ENCODE results near the gene SNX10.

SNX10 gene

DNA sequence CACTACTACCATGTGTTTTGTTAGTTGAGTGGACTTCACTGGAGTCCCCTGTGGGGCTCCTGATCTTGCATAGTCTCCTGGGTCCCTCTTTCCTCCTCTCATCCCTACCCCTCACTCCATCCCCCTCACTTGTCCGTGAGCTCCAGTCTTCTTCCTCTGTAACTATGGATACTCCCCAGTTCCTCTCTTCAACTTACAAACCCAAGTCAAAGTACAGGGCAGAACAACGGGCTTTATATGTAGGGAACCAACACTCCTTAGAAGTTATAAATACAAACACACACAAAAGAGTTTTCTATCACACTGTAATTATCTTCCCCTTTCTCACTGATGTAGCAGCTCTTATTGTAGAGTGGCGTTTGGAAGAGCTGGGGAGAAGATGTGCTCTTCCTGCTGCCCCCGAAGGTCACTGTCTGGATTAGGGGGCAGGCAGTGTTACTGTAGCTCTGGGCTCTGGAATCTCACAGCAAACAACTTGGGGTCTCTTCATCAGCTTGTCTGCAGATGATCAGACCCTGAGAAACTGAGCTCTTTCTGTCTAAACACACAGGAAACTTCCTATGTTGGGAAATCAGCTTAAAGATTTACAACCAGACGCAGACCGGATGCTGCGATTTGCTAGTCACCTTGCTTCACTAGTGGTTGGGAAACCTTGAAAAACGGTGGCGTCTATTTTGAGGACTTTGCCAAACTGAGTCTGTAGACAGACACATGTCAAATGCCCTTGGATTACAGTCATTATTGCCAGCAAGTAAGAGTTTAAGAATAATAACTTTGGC lies 13.6 kb downstream of the SNX10 start:
- no peak for DNase-seq

DNA sequence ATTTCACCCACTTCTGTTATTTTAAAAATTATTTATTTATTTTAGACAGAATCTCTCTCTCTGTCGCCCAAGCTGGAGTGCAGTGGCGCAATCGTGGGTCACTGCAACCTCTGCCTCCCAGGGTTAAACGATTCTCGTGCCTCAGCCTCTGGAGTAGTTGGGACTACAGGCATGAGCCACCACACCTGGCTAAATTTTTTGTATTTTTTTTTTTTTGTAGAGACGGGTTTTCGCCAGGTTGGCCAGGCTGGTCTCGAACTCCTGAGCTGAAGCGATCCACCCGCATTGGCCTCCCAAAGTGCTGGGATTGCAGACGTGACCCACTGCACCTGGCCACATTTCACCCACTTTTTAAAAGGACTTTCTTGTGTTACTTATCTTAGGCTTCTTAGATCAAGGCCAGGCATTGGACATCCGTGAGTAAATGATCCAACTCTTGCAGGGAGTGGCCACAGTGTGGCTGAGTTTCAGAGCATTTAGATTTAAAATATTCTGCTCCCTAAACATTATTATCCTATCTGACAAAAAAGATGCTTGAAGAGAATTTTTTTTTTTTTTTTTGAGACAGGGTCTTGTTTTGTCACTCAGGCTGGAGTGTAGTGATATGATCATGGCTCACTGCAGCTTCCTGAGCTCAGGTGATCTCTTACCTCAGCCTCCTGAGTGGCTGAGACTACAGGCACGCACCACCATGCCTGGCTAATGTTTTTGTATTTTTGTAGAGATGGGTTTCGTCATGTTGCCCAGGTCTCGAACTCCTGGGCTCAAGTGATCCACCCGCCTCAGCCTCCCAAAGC lies 14.4 kb downstream of the SNX10 start:
- no peak for DNase-seq

DNA sequence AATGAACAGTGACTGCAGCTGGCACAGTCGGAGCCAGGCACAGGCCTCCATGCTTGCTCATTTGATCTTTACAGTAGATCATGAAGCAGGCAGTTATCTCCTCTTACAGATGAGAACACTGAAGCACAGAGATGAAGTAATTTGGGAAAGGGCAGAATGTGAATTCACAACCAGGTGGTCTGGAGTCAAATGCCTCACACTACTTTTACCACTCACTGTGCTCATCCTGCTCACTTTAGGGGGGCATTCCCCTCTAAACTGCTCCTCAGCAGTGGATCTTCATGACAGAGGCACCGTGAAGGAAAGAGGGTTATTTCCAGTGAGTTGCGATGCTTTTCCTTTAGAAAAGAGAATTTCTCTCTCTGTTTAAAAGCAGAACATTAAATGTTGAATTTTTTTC lies 15.1 kb downstream of the SNX10 start:
- DNase-seq, result no peak

DNA sequence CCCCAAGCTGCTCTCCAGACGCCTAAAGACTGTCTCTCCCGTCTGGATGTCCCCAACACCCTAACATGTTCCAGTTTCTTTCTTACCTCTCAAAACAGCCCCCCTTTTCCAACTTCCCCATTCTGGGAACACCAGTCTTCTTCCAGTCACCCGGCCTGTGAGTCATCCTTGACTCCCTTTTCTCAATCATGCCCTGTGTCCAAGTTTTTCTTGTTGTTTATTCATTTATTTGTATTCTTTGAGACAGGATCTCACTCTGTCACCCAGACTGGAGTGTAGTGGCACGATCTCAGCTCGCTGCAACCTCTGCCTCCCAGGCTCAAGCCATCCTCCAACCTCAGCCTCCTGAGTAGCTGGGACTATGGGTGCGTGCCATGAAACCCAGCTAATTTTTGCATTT lies 15.6 kb downstream of the SNX10 start:
- DNase-seq, result no peak

DNA sequence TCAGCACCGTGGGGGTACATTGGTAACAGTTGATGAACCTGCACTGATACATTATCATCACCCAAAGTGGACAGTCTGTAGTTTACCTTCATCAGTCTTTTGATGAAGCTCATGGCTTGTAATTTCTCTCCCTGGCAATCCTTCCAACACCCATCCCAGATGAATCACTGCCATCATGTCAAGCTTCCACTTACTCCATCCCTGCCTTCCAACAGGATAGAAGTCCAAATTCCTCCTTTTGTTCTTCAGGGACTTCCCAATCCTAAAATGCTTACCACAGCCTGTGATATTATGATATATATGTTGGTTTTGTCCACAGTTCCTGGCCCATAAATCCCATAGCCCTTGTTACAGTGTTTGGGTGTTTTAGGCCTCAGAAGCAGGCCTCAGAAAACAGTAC lies 16.1 kb downstream of the SNX10 start:
- no peak for DNase-seq

DNA sequence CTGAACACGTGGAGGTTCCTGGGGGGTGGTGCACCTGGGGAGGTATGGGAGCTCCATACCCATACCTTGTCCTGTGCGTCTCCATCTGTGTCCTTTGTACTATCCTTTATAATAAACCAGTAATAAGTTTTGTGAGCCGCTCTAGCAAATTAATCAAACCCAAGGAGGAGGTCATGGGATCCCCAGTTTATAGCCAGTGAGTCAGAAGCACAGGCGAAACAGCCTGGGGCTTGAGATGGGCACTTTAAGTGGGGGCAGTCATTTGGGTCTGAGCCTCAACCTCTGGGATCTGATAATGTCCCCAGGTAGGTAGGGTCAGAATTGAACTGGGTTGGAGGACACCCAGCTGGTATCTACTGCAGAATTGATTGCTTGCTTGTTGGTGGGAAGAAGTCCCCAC lies 16.9 kb downstream of the SNX10 start:
- no peak for DNase-seq

DNA sequence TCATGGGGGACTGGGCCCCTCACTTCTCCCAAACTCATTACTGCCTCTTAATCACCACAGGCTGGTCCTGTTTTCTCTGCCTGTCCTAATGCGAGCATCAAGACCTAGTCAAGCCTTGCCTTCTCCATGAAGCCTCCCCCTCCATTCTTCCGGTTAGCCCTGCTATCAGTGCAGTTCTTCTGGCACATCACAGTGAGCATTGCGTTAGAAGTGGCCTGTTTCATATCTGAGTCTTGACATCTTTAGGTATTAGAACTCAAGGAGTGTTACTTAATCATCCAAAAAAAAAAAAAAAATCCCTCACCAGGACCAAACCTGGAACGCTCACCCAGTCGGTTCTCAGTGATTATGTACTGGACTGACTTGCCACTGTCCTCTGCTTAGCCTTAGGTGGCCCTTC lies 17.4 kb downstream of the SNX10 start:
- no peak for DNase-seq

DNA sequence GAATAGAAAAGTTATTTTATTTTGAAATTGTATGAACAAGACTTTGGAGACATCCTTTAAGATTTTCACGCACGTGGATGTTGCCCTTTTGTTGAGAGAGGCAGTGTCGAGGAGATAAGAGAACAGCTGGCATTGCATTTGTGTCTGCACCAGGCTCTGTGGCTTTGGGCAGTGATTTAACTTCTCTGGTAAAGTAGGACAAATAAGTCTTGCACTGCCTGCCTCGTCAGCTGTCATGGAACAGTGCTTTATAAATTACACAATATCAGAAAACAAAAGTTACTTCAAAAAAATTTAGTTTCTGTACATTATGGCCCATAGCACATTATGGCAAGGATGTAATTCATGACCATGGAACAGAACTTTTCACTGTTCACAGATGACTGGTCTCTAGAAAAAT lies 20.1 kb downstream of the SNX10 start:
- no peak for DNase-seq

DNA sequence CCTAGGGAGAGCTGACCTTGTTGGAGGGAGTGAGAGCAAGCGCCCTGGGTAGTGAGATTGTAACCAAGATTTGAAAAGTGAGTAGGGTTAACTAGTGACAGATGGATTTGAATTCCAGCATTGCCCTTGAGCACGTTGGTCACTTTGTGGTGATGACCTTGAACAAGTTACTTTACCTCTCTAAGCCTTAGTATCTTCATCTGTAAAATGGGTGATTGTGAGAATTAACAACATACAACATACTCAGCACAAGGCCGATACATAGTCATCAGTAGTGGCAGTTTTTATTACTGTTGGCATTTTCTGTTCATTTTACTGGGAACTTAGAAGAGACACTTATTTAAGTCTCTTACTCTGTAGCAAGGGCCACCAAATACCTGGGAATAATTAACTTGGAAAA lies 25.5 kb downstream of the SNX10 start:
- no peak for DNase-seq

DNA sequence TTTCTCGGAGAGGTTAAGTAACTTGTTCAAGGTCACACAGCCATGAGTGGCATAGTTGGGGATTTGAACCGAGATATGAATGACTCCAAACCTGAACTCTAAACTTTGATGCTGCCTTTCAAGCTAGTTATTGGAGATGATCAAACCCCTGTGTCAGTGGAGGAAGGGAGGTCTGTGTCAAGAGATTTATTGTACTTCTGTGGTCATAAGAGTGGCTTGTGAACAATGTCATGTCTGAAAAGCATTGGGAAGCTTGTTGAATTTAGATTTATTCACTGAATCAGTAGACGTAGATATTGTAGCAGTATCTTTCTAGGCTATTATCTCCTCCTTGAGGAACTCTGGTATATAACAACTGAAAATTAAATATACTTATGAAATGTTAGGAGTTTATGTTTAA lies 27.3 kb downstream of the SNX10 start:
- DNase-seq, result no peak

DNA sequence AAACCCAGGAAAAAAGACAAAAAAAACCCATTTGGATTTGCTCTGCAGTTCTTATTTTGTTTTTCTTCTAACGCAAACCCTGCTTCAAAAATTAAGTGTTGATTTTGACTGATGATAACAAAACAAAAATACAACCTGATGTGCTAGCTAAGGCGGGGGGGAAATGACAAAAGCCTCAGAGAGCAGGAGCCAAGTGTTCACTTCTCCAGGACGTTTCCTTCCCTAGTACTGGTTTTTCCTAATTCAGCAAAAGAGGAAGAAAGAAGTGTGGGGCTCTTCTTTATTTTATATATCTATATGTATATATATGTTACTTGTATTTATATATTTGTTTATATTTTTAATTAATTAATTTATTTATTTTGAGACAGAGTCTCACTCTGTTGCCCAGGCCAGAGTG lies 28.0 kb downstream of the SNX10 start:
- no peak for DNase-seq

DNA sequence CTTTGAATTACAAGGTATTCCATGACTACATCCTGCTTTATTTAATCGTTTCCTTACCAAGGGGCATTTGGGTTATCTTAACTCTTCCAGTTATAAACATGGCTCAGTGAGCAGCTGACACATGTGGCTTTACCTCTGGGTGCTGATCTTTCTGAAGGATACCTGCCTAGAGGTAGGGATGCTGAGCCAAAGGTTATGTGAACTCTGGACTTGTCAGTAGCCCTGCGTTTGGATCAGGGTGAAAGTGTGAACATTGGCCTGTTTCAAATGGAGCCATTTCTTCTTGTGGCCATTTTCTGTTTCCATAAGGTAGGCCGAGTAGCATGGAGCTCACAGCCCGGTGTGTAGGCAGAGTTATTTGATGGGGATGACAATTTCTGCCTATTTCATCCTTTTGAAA lies 29.2 kb downstream of the SNX10 start:
- DNase-seq, result no peak

DNA sequence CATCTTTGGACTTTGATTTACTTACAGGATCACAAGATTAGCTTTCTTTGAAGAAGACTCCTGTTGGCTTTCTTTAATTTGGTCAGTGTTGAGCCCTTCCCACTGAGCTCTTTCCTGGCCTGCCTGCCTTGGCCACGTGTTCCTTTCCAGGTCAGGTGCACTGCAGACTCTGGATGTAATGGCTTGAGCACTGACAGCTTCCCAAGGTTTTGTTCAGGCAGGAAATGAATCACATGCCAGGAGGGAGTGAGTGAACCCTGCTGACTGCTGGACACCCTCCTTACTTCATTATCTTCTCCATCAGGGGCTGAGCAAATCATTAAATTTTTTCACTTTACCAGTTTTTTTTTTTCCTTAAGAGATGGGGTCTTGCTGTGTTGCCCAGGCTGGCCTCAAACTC lies 29.8 kb downstream of the SNX10 start:
- no peak for DNase-seq

DNA sequence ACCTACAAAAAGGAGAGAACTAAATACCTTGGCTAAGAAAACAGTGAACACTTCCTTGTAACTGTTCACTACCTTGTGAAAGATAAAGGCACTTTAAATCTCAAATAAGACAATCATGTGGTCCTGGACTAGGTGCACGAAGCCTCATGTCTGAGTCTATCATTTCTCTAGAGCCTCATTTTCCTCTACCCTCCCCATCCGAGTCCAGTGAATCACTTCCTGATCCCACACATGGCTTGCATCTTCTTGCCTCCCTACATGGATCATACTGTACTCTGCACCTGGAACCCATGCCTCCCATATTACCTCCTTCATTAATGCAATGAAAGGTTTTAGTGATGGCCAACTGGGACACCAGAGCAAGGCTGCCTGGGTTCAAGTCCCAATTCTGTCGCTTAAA lies 34.5 kb downstream of the SNX10 start:
- no peak for DNase-seq

DNA sequence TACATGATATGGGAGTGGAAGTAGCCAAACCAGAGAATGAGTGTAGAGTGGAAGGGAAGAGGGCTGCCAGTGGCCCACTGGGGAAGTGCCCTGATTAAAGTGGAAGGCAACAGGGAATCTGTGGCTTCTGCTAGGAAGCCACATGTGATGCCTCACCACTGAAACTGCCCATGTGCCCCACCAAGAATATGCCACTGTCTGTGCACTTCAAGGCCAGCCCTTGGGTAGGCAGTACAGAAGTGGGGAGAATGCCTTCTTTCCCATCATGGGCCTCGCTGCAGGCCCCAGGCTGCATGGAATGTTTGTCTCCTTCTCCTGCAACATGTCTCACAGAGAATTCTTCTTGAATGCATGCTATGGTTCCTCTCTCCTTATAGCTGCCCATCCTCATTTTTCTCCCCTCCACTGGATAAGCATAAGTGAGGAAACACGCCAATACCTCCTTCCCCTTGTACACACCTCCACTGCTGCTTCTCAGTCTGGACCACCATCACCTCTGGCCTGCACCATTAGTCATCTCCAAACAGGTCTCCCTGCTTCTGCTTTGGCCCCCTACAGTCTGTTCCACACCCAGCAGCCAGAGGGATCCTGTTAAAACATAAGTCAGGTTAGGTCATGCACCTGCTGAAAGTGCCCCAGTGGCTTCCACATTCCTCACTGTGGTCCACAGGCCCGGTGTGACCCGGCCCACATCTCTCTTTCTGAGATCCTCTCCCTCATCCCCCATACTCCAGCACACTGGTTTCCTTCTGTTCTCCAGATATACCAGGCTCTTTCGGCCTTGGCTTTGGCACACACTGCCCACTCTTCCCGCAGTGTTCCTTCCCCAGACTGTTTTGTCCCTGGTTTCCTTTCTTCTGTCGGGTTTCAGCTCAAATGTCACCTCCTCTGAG lies 37.1 kb downstream of the SNX10 start:
- no peak for DNase-seq

DNA sequence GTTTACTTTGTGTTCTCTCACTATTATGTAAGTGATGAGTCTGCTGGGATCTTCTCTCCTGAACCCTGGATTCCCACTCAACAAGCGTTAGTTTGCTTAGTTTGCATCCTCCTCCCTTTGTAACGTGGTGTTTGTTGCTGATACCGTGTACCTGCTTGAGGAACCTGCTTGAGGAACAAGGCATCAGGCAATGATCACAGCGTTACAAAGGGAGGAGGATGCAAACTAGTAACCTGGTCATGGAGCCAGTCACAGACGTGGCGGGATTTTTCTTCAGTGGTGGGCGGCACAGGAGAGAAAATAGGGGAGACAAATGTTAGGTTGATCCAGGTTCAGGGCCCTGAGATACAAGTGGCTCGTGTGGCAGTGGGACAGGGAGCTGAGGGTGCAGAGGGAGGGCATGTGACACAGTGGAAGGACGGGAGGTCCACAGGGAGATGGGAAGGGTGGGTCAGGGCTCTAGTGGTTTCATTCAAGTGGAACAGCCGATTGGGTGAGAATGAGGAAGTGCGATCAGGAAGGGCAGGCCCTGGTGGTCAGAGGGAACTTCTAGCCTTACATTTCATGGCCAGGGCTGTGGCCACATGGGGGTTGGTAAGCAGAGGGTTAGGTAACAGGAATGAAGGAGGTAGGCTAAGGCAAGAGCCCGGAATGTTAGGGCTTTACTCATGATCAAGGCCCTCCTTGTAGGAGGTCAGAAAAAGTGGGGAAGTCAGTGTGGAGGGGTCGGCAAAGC lies 38.0 kb downstream of the SNX10 start:
- no peak for DNase-seq

DNA sequence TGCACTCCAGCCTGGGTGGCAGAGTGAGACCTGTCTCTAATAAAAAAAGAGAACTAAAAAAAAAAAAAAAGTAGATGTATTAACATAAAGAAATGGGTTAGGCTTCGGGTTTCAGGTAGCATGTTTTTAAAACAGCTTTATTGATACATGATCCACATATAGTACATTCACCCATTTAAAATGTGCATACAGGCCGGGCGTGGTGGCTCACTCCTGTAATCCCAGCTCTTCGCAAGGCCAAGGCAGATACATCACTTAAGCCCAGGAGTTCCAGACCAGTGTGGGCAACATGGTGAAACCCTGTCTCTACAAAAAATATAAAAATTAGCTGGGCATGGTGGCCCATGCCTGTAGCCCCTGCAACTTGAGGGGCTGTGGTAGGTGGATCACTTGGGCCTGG lies 39.5 kb downstream of the SNX10 start:
- no peak for DNase-seq

DNA sequence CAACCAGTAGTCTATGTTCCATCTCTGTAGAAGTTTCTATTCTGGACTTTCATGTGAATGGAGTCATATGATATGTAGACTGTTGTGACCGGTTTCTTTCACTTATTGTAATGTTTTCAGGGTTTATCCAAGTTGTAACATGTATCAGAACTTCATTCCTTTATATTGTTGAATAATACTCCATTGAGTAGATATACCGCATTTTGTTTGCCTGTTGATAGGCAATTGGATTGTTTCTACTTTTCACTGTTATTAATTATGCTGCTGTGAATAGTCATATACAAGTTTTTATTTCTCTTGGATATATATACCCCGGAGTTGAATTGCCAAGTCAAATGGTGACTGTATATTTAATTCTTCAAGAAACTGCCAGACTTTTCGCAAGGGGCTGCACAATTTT lies 40.1 kb downstream of the SNX10 start:
- no peak for DNase-seq

DNA sequence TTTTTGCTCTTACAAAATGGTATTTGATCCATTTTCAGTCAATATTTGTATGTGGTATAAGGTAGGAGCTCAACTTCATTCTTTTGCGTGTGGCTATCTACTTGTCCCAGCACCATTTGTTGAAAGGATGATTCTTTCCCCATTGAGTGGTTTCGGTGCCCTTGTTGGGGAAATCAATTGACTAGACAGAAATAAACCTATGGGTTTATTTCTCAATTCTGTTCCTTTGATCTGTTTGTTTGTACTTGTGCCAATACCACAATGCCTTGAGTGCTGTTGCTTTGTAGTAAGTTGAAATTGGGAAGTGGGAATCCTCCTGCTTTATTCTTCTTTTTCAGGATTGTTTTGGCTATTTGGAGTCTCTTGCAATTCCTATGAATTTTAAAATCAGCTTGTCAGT lies 41.0 kb downstream of the SNX10 start:
- DNase-seq, result no peak

DNA sequence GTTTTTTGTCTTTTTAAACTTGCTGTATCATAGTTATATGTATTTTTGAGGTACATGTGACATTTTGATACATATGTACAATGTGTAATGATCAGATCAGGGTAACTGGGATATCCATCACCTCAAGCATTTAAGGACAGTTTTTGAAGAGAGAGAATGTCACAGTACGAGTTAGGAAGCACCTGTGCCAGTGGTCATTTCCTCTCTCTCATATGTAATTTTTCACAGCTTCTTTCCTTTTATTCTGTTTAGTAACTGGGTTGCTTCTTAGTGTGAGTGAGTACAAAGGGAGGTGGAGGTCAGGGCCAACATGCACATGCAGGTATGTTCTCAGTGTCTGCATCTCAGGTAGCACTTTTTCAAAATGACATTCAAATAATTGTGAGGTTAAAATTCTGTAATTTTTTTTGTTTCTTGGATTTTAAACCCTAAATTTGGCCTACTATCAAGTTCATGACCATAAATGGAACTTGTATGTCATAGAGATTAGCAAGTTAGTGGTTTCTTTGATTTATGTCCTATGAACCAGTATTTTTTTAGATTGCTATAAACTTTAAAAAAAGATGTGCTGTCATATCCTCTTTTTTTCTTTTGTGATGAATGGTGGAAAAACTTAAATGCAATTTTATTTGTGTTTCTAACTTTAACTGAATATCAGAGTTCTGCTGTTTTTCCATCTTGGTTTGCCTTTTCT lies 42.7 kb downstream of the SNX10 start:
- DNase-seq, result no peak

DNA sequence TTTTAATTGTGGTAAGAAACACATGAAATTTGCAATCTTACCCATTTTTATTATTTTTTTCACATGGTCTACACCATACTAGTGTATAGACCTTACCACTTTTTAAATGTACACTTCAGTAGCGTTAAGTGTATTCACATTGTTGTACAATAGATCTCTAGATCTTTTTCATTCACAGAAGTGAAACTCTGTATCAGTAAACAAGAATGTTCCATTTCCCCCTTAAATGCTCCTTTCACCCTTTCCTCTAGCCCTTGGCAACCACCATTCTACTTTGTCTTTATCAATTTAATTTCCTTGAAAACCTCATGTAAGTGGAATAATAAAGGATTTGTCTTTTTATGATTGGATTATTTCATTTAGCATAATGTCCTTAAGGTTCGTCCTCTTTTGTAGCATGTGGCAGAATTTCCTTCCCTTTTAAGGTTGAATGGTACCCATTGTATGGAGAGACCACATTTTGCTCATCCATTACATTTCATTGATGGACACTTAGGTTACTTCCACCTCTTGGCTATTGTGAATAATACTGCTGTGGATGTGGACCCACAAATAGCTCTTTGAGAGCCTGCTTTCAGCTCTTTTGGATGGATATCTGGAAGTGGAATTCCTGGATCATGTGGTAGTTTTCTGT lies 45.7 kb downstream of the SNX10 start:
- DNase-seq, result no peak
